ENCODE results near the gene ABI3BP.
"Not testable (repeated sequence)": the region's sequence is repeated elsewhere in the genome, so short reads cannot be mapped to it uniquely, and the experiment has no call there.

Gene ABI3BP, protein sequence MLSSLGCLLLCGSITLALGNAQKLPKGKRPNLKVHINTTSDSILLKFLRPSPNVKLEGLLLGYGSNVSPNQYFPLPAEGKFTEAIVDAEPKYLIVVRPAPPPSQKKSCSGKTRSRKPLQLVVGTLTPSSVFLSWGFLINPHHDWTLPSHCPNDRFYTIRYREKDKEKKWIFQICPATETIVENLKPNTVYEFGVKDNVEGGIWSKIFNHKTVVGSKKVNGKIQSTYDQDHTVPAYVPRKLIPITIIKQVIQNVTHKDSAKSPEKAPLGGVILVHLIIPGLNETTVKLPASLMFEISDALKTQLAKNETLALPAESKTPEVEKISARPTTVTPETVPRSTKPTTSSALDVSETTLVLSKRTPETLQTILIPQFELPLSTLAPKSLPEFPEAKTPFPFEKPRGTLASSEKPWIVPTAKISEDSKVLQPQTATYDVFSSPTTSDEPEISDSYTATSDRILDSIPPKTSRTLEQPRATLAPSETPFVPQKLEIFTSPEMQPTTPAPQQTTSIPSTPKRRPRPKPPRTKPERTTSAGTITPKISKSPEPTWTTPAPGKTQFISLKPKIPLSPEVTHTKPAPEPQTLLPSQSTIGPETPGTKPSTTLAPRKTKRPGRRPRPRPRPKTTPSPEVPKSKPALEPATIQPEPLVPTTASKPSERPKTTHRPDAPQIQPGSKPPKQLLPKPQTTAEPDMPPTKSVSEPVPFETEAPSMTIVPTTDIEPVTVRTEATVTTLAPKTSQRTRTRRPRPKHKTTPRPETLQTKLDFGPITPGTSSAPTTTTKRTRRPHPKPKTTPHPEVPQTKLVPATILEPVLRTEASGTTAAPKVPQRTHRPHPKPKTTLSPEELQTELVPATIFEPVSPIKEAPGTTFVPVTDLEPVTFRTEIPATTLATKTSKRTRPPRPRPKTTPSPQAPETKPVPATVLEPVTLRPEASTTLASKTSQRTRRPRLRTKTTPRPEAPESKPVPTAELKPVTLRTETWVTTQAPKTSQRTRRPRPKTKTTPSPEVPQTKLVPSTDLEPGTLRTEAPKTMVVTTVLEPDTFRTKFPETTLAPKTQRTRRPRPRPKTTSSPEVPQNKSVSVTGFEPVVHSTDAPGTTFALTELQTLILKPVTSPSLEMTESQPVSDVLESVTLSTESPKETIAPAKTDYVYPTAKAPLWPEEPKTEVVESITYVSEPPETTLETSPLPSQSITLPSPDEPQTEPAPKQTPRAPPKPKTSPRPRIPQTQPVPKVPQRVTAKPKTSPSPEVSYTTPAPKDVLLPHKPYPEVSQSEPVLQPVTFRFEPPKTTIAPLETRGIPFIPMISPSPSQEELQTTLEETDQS (N-terminal part only)

GRCh38 chr3:100993309-100993708 is at the start of gene ABI3BP:
TSS of gene ABI3BP (minus strand) at chr3:100993421. CDS start at chr3:100993384, 37 bp downstream.
- DNase-seq: peak; percentile 9

DNA sequence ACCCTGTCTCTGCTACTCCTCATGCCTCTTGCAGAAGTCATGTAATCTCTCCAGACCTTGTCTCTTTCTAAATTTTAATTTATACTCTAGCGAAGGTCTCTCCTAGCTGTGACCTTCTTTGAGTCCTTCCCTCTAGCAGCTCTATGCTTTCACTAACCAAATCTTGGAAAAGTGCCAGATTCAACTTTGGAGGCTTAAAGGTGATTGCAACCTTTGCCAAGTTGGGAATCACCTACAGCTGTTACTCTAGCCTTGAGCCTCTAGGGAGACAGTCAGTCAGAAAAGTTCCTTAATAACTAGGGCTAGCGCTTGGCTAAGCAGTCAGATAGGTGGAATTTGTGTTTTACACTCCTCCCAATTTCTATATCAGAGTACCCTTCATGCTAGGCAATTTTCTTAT is 46.1 kb upstream of the ABI3BP start:
- no peak for DNase-seq

DNA sequence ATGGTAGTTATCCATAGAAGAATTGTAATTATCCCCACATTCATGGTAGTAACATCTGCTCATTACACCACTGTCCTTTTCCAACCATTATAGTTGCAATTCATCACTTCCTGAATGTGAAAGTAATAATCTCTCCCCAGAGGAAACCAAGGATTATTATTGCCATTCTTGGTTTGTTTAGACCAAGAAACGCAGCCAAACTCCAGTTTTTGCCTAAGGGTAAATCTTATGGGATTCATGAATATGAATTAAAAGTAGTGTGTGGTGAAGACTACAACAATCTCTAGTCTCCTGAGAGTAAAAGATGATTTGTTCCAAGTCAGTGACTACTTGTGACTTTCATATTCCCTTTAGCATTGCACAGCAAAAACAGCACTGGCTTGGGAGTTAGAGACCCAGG is 45.7 kb upstream of the ABI3BP start:
- DNase-seq: no peak

- DNase-seq: no peak
Observed at GRCh38 chr3:101038393-101038792, 45.2 kb upstream of the ABI3BP start.

DNA sequence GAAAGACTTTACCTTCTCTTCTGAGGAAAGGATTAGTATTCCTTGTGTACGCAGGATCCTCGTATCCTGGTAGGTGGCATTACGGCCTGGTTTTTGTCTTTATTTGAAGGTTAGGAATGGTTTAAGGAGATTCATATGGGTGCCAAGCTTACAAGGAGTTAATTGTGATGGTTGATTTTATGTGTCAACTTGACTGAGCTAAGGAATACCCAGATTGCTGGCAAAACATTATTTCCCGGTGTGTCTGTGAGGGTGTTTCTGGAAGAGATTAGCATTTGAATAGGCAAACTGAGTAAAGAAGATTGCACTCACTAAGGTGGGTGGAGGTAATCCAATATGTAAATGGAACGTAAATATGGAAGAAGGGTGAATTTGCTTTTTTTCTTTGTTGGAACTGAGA is 44.4 kb upstream of the ABI3BP start:
- no peak for DNase-seq

DNA sequence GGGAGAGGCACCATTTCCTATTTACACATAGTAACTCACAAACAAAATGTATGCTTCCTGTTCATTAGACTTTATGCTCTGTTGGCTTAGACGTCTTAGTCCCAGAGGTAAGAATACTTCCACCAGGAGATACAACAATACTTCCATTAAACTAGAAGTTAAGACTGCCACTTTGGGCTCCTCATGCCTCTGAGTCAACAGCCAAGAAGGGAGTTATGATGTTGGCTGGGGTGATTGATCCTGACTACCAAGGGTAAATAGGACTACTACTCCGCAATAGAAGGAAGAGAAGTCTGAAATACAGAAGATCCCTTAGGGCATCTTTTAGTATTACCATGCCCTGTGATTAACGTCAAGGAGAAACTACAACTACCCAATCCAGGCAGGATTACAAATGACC is 43.5 kb upstream of the ABI3BP start:
- DNase-seq: no peak

DNA sequence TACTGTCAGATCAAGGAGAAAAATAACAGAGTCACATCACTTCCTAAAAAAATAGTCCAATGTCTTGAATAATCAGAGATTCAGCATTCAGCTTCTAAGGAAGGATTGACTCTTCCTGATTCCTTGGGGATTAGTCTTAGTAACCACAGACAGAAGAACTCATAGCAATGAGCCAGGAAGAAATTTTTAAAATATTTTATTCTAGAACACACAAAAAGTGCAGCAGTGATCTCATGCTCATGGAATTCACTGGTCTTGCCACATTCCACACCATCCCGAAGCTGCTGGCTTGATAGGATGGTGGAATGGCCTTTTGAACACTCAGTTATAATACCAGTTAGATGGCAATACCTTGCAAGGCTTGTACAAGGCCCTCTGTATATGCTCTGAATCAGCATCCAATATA is 43.0 kb upstream of the ABI3BP start:
- no peak for DNase-seq

- DNase-seq: no peak
Observed at GRCh38 chr3:101027286-101027685, 34.1 kb upstream of the ABI3BP start.

- no peak for DNase-seq
Observed at GRCh38 chr3:101026881-101027280, 33.7 kb upstream of the ABI3BP start.

DNA sequence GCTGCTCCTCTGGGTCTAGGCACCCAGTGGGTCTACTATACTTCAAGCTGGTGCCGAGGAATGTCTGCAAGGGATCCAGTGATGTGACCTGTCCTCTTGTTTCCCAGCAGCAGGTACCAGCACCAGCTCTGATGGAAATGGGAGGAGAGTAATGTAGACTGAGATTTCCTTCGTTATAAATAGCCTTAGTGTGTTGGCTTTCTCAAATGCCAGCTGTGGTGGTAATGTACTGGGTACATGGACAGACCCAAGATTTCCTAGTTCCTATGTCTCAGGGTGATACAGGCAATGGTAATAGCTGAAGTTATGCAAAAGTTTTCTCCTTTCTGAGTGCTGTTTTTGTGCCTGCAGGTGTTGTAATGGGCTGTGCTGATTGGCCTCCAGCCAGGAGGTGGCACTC is 33.0 kb upstream of the ABI3BP start:
- DNase-seq: no peak

- peak; percentile 13 for DNase-seq
Observed at GRCh38 chr3:101020351-101021015, 27.3 kb upstream of the ABI3BP start.

- DNase-seq: no peak
Observed at GRCh38 chr3:101017017-101017416, 23.8 kb upstream of the ABI3BP start.

DNA sequence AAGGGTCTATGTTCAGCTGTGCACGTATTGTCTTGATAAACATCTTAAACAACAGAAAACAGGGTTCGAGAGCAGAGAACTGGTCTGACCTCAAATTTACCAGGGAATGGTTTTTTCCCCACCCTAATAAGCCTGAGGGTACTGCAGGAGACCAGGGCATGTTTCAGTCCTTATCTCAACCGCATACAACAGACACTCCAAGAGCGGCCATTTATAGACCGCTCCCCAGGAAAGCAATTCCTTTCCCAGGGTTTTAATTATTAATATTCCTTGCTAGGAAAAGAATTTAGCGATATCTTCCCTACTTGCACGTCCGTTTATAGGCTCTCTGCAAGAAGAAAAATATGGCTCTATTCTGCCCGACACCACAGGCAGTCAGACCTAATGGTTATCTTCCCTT is 19.1 kb upstream of the ABI3BP start:
- not testable (repeated sequence) for DNase-seq

DNA sequence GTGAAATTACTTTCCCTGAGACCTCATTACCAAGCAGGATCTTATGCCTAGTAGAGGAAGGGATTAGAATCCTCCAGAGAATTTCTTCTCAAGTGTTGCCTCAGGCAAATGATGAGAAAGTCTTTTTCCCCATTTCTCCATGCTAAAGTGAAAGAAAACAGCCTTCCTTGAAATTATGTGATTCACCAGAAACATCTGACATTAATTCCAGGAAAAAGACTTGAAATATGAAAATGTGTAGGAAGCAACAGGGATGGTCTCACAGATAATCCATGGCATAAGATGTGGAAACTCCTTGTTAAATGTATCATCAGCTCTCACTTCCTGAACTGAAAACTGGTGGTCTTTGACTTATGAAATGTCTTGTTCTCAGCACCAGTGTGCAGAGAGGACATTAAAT is 17.9 kb upstream of the ABI3BP start:
- no peak for DNase-seq

DNA sequence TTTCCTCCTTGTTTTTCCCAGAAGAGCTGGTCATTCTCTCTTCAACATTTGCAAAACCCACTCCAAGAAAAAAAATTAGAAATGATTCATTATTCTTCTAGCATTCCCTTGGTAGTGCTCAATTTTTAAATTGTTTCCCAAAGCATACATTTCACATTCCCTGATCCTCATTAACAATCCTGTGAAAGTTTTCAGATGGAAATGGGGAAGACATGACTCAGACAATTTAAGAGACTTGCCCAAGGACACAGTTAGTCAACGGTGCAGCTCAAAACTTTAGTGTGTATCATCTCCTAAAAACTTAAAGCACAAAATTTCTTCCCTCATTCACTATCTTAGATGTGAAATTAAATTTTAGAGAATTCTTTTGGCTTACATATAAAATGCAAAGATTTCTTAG is 17.1 kb upstream of the ABI3BP start:
- DNase-seq: no peak

DNA sequence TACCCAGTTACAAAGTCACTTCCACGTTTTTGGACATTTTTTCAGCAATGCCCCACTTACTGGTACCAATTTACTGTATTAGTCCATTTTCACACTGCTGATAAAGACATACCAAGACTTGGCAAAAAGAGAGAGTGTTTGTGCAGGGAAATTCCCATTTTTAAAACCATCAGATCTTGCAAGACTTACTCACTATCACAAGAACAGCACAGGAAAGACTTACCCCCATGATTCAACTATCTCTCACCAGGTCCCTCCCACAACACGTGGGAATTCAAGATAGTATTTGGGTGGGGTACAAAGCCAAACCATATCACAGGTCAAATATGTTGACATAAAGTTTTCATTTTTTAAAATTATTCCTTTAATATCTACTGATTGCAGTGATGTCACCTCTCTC is 16.2 kb upstream of the ABI3BP start:
- peak; percentile 71 for DNase-seq

DNA sequence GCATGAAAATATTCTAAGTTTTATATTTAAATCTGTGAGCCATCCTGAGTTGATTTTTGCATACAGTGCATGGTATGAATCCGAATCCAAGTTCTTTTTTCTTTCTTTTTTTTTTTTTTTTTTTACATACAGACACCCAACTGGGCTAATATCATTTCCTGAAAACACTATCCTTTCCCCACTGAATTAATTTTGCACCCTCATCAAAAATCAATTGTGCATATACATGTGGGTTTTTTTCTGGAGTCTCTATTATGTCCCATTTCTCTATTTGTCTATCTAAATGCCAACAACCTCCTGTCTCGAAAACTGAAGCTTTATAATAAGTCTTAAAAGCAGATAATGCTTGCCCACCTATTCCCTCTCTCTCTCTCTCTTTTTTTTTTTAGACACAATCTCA is 5.9 kb upstream of the ABI3BP start:
- no peak for DNase-seq

GRCh38 chr3:100994809-100995208 is 1.6 kb upstream of the ABI3BP start:
- no peak for DNase-seq

GRCh38 chr3:100994187-100994586 is 966 bp upstream of the ABI3BP start:
- DNase-seq: no peak

DNA sequence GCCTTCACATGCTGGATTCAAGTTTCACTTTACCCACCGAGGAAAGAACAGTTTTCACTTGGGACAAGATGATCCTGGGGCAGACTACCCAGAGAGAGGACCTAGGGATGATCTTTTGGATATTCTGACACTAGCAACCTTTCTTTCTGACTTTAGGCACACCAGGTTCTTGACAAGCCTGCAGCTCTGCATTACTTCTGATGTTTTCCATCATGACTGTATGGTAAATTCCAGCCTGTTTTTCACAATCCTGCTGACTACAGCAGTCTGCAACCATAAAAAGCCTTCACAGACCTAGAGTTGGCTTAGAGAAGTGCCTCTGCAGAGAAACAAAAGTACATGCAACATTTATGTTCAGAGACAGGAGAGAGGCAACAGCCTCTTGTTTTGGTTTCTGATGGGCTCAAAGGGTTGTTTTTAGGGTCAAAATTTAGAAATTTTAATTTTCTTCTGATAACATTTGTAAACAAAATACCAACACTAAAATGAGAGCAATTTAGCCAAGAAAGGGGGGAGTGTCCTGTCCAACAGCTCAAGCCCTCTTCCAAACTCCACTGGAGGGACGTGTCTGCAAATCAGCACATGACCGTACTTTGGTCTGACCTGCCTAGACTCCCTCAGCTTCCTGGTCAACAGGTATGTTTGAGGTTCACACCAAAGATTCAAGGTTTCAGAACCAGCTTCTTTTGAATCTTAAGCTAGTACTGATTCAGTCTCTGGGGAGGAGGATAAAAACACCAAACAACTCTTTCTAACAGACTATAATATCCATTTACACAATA is 799 bp downstream of the ABI3BP start:
- DNase-seq: no peak

DNA sequence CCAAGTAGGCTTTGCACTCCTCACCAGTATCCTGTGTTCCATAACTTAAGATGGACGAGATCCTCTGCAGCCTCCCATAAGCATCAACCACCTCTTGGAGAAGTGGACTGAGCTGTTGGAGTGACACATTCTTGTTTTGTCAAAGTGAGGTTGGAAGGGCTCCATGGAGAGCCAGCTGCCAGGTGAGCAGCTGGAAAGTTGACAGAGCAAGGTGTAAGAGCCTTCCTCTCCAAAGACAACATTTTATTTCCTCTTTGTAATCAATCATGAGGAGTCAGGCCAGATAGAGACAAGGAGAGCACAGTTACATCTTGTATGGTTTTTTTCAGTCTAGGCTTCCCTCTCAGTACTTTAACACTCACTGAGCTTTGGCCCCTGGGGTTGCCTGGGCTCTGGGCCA is 5.1 kb downstream of the ABI3BP start:
- DNase-seq: no peak

- DNase-seq: no peak
Observed at GRCh38 chr3:100984308-100984707, 8.9 kb downstream of the ABI3BP start.

All from hematopoietic multipotent progenitor cell treated with erythropoietin and hydrocortisone succinate and interleukin-3 and kit ligand, for 8 days (in vitro differentiated cells).